ENCODE data around the gene DGCR8.

DGCR8 gene

GRCh38 chr22:20052309-20053259 lies 27.5 kb upstream of the DGCR8 start:
- no peak for DNase-seq (ENCODE audit: low read depth in 3 of 3)

- no peak for DNase-seq (ENCODE audit: low read depth in 3 of 3)
Measured at GRCh38 chr22:20053407-20054033, 26.5 kb upstream of the DGCR8 start.

GRCh38 chr22:20054034-20054427 lies 26.0 kb upstream of the DGCR8 start:
- no peak for DNase-seq (ENCODE audit: low read depth in 3 of 3)

- DNase-seq (ENCODE audit: low read depth in 3 of 3): no peak
Measured at GRCh38 chr22:20054485-20054884, 25.6 kb upstream of the DGCR8 start.

GRCh38 chr22:20055144-20055543 lies 24.9 kb upstream of the DGCR8 start:
- DNase-seq (ENCODE audit: low read depth in 3 of 3): no peak

- no peak for DNase-seq (ENCODE audit: low read depth in 3 of 3)
Measured at GRCh38 chr22:20055654-20056053, 24.4 kb upstream of the DGCR8 start.

- no peak for DNase-seq (ENCODE audit: low read depth in 3 of 3)
Measured at GRCh38 chr22:20056161-20056560, 23.9 kb upstream of the DGCR8 start.

- DNase-seq (ENCODE audit: low read depth in 3 of 3): no peak
Measured at GRCh38 chr22:20056696-20057386, 23.2 kb upstream of the DGCR8 start.

GRCh38 chr22:20057596-20058268 lies 22.3 kb upstream of the DGCR8 start:
- DNase-seq (ENCODE audit: low read depth in 3 of 3): no peak

GRCh38 chr22:20058989-20059770 lies 20.9 kb upstream of the DGCR8 start:
- DNase-seq (ENCODE audit: low read depth in 3 of 3): no peak

GRCh38 chr22:20060700-20061480 lies 19.2 kb upstream of the DGCR8 start:
- DNase-seq (ENCODE audit: low read depth in 3 of 3): no peak

- no peak for DNase-seq (ENCODE audit: low read depth in 3 of 3)
Measured at GRCh38 chr22:20061481-20061861, 18.6 kb upstream of the DGCR8 start.

- DNase-seq (ENCODE audit: low read depth in 3 of 3): no peak
Measured at GRCh38 chr22:20062043-20062765, 17.8 kb upstream of the DGCR8 start.

GRCh38 chr22:20062766-20063083 lies 17.3 kb upstream of the DGCR8 start:
- DNase-seq (ENCODE audit: low read depth in 3 of 3): no peak

GRCh38 chr22:20063271-20064139 lies 16.5 kb upstream of the DGCR8 start:
- no peak for DNase-seq (ENCODE audit: low read depth in 3 of 3)

GRCh38 chr22:20064140-20064480 lies 15.9 kb upstream of the DGCR8 start:
- no peak for DNase-seq (ENCODE audit: low read depth in 3 of 3)

- no peak for DNase-seq (ENCODE audit: low read depth in 3 of 3)
Measured at GRCh38 chr22:20064545-20065262, 15.3 kb upstream of the DGCR8 start.

GRCh38 chr22:20065896-20066616 lies 14.0 kb upstream of the DGCR8 start:
- DNase-seq (ENCODE audit: low read depth in 3 of 3): no peak

Data from stimulated activated CD4-positive, alpha-beta T cell treated with anti-CD3 and anti-CD28 coated beads, TNF-alpha, amount 100 ng/mL, for 4 hours (primary cell).